H1 (cell line): ENCODE measurements around the gene FRRS1. TPM values are rescaled to one million over a fixed set of nuclear protein-coding genes. Genes with fewer than 3 reads are reported as not detected.

Experiments
- HDAC6 ChIP-seq: IDR thresholded peaks from one replicate; pipeline ENCODE4 v1.7.1; 2012; ENCODE audit warnings: low read depth, mild to moderate bottlenecking, inconsistent platforms, low read length, moderate library complexity
- POU5F1 ChIP-seq: IDR thresholded peaks from 2 replicates; pipeline ENCODE4 v1.6.1; 2011; ENCODE audit warnings: low read depth, mild to moderate bottlenecking, low read length, moderate library complexity
- TAF7 ChIP-seq: optimal IDR thresholded peaks from 2 replicates; pipeline ENCODE3; 2011; ENCODE audit warnings: low read depth, mild to moderate bottlenecking, inconsistent platforms, low read length, moderate library complexity, borderline replicate concordance
- polyA plus RNA-seq, 7 experiments: library from polyadenylated mRNA; depleted of rRNA in 3 of 7; stranded (reverse) in 5 of 7; unstranded in 2 of 7; fragments of >200 nt in 5 of 7; fragments of 200-250 nt in 2 of 7; gene quantifications; 1 replicate in 5 of 7; 2 replicates in 1 of 7; 4 replicates in 1 of 7; pipeline versions ENCODE4 v1.2.1 to v1.2.3, GENCODE V29; 2011 to 2013; ENCODE audit warnings: missing spikeins in 2 of 7, mixed read lengths in 2 of 7
- total RNA-seq: library from RNA; stranded (reverse); fragmentation: NEBNext Ultra II Directional; extraction: Animal tissue kit (Norgen Biotek cat#: 25700); gene quantifications from 2 replicates; pipeline ENCODE4 v1.2.1, GENCODE V29; 2021

The FRRS1 gene
- total and polyA plus RNA-seq, 2 of the 8 experiments (the other 6 are each of a cell fraction or from before 2014, with no cell fraction given): 3.5 to 6.5 TPM

- TF ChIP-seq TAF7 (no peak), HDAC6 (no peak), POU5F1 (no peak)
These were observed 2.2 kb upstream of the FRRS1 start (continued) for GRCh38 chr1:99768524-99769245.
